Skeletal muscle satellite cell (primary cell): Measurements from ENCODE around the gene ITPR1.
"Not testable (repeated sequence)": the region's sequence is repeated elsewhere in the genome, so short reads cannot be mapped to it uniquely, and the experiment has no call there.

ENCODE experiments used
- H3K27me3 ChIP-seq: 2 replicates; pipeline ENCODE4 v1.7.0; 2013; ENCODE audit warnings: low read length; ENCODE audit not compliant: control insufficient read depth, insufficient read depth
- H3K36me3 ChIP-seq: 2 replicates; pipeline ENCODE4 v1.7.0; 2013; ENCODE audit warnings: mild to moderate bottlenecking, control low read depth, low read length; ENCODE audit not compliant: insufficient read depth
- H3K4me1 ChIP-seq: 2 replicates; pipeline ENCODE4 v1.7.0; 2013; ENCODE audit warnings: low read length; ENCODE audit not compliant: control insufficient read depth, insufficient read depth
- H3K4me2 ChIP-seq: 2 replicates; pipeline ENCODE4 v1.7.0; 2013; ENCODE audit warnings: mild to moderate bottlenecking, low read length
- H3K4me3 ChIP-seq: 2 replicates; pipeline ENCODE4 v1.7.0; 2013; ENCODE audit warnings: low read length
- H3K9ac ChIP-seq: 2 replicates; pipeline ENCODE4 v1.7.0; 2013; ENCODE audit warnings: mild to moderate bottlenecking, low read depth, low read length, moderate library complexity
- H3K9me3 ChIP-seq: replicated peaks from 2 replicates; pipeline ENCODE4 v1.7.0; 2013; ENCODE audit warnings: mild to moderate bottlenecking, control low read depth, low read length

Gene ITPR1

DNA sequence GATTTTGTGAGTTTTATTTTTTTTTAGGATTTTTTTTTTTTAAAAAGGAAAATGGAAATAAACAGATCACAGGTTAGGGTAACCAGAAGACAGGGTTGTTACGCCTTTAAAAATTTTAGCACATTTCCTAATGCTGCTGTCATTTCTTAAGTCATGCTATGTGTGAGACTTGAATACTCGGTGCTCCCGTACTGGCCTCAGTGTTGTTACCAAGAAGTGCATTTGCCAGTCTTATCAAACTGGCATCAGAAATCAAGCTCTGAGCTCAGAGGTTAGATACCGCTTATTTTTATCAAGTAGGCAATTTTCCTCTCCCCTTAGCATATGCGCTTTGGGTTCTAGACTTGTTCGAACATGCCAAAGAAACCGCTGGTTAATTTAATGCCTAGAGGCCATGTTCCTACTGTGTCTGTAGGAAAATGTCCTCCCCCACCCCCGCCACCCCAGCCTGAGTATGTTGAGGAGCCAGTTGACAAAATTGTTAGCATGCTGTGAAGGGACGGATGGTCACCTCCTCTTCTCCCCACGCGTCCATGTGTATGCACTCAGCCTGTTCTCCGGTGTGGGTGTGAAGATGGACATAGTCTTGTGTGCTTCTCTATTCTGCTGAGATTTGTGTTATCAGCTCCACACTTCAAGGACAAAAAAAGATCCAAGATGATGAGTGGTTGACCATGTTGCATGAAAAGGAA is 88.9 kb downstream of the ITPR1 start:
- Histone ChIP-seq H3K9ac (no peak overlapping the region), H3K27me3 (no peaks in the 10 kb centered on the region), H3K4me1 (peaks cover 8% of the 10 kb centered on the region), H3K4me3 (no peak overlapping the region), H3K4me2 (no peak overlapping the region), H3K36me3 (no peaks in the 10 kb centered on the region), H3K9me3 (no peaks in the 10 kb centered on the region)

- peaks cover 8% of the 10 kb centered on the region for H3K4me1 ChIP-seq
- H3K4me2 ChIP-seq = peak overlapping the region; percentile 46
- no peaks in the 10 kb centered on the region for H3K27me3 ChIP-seq
- H3K36me3 ChIP-seq = no peaks in the 10 kb centered on the region
- H3K9me3 ChIP-seq = no peaks in the 10 kb centered on the region
- H3K9ac ChIP-seq = peak overlapping the region; percentile 16
- H3K4me3 ChIP-seq = no peak overlapping the region
Observed at GRCh38 chr3:4582624-4583023, 89.5 kb downstream of the ITPR1 start.

DNA sequence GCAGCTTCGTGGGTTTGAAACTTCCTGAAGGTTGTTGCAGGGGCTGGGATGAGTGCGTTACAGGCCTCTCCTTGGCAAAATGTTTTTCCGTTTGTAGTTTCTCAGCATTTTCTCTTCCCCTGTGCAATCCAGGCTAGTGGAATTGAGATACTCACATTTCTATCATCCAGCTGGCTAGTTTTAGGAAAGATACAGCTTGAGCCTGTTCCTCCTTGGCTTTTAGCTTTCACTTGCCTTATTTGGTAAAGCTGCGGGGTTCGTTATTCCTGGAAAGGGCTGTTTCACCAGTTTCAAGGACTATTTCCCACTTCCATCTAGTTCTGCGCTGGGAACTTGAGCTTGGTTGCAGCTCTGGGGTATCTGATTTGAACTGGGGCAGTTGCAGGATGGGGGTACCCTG is 90.3 kb downstream of the ITPR1 start:
- no peak overlapping the region for H3K4me3 ChIP-seq
- H3K9me3 ChIP-seq = no peaks in the 10 kb centered on the region
- peaks cover 8% of the 10 kb centered on the region for H3K4me1 ChIP-seq
- peak overlapping the region; percentile 46 for H3K4me2 ChIP-seq
- no peaks in the 10 kb centered on the region for H3K27me3 ChIP-seq
- H3K36me3 ChIP-seq = no peaks in the 10 kb centered on the region
- H3K9ac ChIP-seq = peak overlapping the region; percentile 16

- H3K36me3 ChIP-seq = no peaks in the 10 kb centered on the region
- H3K4me1 ChIP-seq = peaks cover 8% of the 10 kb centered on the region
- peak overlapping the region; percentile 61 for H3K4me3 ChIP-seq
- no peaks in the 10 kb centered on the region for H3K27me3 ChIP-seq
- H3K9ac ChIP-seq = peak overlapping the region; percentile 36
- peak overlapping the region; percentile 76 for H3K4me2 ChIP-seq
- H3K9me3 ChIP-seq = no peaks in the 10 kb centered on the region
Observed at GRCh38 chr3:4584456-4585249, 91.5 kb downstream of the ITPR1 start.

GRCh38 chr3:4586381-4586780 is 93.2 kb downstream of the ITPR1 start:
- H3K27me3 ChIP-seq = no peaks in the 10 kb centered on the region
- no peak overlapping the region for H3K4me2 ChIP-seq
- H3K36me3 ChIP-seq = no peaks in the 10 kb centered on the region
- H3K9me3 ChIP-seq = no peaks in the 10 kb centered on the region
- no peak overlapping the region for H3K9ac ChIP-seq
- no peak overlapping the region for H3K4me3 ChIP-seq
- H3K4me1 ChIP-seq = peaks cover 8% of the 10 kb centered on the region

GRCh38 chr3:4587061-4587837 is 94.1 kb downstream of the ITPR1 start:
- Histone ChIP-seq H3K9me3 (no peaks in the 10 kb centered on the region), H3K4me1 (peaks cover 8% of the 10 kb centered on the region), H3K9ac (no peak overlapping the region), H3K4me2 (no peak overlapping the region), H3K36me3 (no peaks in the 10 kb centered on the region), H3K27me3 (no peaks in the 10 kb centered on the region), H3K4me3 (no peak overlapping the region)

DNA sequence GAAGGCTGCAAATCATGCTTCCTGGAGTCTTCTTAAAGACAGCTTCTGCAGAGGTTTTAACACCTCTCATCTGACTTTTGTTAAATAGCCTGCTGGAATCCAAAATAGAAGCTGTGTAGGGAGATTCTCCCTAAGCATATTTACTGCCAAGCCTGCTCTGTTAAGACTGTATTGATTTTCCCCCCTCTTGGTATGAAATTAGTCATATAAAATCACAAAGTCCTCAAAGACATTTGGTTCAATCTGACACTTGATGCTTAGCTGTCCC is 94.6 kb downstream of the ITPR1 start:
- peaks cover 8% of the 10 kb centered on the region for H3K4me1 ChIP-seq
- H3K27me3 ChIP-seq = no peaks in the 10 kb centered on the region
- no peak overlapping the region for H3K4me3 ChIP-seq
- H3K4me2 ChIP-seq = no peak overlapping the region
- no peak overlapping the region for H3K9ac ChIP-seq
- no peaks in the 10 kb centered on the region for H3K36me3 ChIP-seq
- H3K9me3 ChIP-seq = no peaks in the 10 kb centered on the region

DNA sequence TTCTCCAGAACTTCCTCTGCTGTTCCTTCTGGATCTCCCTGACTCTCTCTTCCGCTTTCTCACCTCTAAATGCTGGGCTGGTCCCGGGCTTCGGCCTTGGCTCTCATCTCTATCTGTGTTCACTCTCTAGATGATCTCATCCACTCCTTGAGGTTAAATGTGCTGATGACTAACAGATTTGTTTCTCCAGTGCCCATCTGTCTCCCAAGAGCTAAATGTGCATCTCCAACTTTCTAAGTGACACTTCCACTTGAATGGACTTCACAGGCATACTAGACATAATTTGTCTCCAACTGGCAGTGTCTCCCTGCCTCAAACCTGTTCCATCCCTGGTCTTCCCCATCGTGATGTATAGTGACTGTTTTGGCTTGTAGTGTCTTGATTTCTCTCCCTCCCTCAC is 95.3 kb downstream of the ITPR1 start:
- Histone ChIP-seq H3K36me3 (no peaks in the 10 kb centered on the region), H3K9me3 (no peaks in the 10 kb centered on the region), H3K27me3 (no peaks in the 10 kb centered on the region), H3K9ac (no peak overlapping the region), H3K4me3 (no peak overlapping the region), H3K4me1 (peaks cover 8% of the 10 kb centered on the region), H3K4me2 (no peak overlapping the region)

- Histone ChIP-seq H3K4me2 (no peak overlapping the region), H3K9me3 (no peaks in the 10 kb centered on the region), H3K4me3 (no peak overlapping the region), H3K27me3 (no peaks in the 10 kb centered on the region), H3K36me3 (no peaks in the 10 kb centered on the region), H3K4me1 (peaks cover 4% of the 10 kb centered on the region), H3K9ac (no peak overlapping the region)
Observed at GRCh38 chr3:4589475-4590097, 96.4 kb downstream of the ITPR1 start.

- not testable (repeated sequence) for H3K4me1 ChIP-seq, H3K9ac ChIP-seq, H3K9me3 ChIP-seq, H3K27me3 ChIP-seq, H3K4me3 ChIP-seq, H3K4me2 ChIP-seq, H3K36me3 ChIP-seq
Observed at GRCh38 chr3:4590849-4591248, 97.7 kb downstream of the ITPR1 start.

DNA sequence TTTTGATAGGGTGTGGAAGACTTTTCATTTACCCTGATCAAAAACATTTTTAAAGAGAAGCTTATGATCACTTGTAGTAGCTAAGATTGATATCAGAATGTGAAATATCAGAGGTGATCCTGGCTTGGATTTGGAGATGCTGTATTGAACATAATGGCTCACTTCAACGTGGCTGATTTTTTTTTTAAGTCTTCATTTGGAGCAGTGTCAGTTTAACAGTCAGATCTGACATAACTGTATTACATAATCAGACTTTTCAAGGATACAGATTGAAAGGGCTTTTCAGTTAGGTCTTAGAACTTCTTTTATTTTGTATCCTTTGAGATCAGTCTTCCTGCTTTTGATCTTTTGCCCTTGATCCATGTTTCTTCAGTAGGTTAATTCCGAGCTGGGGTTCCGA is 98.5 kb downstream of the ITPR1 start:
- Histone ChIP-seq H3K27me3 (no peaks in the 10 kb centered on the region), H3K9ac (no peak overlapping the region), H3K36me3 (no peaks in the 10 kb centered on the region), H3K4me2 (no peak overlapping the region), H3K4me1 (no peaks in the 10 kb centered on the region), H3K4me3 (no peak overlapping the region), H3K9me3 (no peaks in the 10 kb centered on the region)
